AML-193 (cell line): ENCODE measurements around the gene SH3PXD2A.
"Not testable (repeated sequence)": the region's sequence is repeated elsewhere in the genome, so short reads cannot be mapped to it uniquely, and the experiment has no call there.

Experiments
- DNase-seq, 2 experiments: peaks; one replicate each; lab custom pipeline; 2025; lab: John Stamatoyannopoulos, UW

SH3PXD2A gene

DNA sequence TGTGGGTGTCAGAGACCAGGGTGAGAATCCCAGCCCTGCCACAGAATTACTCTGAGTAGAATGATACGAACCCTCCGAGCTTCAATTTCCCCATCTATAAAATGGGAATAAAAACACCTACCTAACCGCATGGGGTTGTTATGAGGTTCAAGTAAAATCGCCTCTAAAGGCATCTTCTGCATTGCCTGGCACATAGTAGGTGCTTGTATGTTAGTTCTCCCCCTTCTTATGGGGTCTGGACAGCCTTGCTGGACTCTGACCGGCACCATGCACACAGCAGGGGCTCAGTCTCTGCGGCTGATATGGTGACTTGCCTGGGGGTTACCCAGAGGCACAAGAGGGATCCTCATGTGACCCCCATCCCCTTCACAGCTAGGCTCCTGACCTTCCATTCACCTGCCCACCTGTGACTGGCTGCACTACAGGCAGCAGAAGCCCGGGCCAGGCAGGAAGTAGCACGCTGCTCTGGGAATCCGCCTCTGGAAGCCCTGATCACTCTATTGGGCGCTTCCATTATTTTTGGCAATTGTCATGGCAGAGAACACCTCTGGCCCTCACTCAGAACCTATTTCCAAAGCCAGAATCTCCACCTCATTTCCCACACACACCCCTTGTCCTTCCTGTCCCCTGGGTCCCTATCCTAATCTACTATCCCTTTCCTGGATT lies 6.0 kb downstream of the SH3PXD2A start:
- DNase-seq, result no peak

GRCh38 chr10:103847909-103848468 lies 7.4 kb downstream of the SH3PXD2A start:
- no peak for DNase-seq

- no peak for DNase-seq
Measured at GRCh38 chr10:103847346-103847745, 8.0 kb downstream of the SH3PXD2A start.

DNA sequence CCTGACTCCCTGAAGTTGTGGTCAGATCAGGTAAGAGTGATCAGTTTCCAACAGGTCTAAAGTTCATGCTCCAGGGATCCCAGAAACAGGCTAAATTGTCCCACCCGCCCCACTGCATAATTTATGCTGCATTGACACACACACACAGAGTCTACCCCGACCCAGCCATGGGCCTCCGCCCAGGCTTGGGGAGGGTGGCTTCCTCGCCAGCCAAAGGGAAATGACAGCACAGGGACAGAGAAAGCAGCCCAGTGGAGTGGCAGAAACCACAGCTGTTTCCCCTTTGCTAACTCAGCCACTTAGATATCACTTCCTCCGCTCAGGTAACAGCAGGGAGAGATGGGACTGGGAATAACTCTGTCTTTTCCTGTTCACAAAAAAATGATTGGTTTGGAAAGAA lies 9.4 kb downstream of the SH3PXD2A start:
- peak; percentile 53 to 64 for DNase-seq

DNA sequence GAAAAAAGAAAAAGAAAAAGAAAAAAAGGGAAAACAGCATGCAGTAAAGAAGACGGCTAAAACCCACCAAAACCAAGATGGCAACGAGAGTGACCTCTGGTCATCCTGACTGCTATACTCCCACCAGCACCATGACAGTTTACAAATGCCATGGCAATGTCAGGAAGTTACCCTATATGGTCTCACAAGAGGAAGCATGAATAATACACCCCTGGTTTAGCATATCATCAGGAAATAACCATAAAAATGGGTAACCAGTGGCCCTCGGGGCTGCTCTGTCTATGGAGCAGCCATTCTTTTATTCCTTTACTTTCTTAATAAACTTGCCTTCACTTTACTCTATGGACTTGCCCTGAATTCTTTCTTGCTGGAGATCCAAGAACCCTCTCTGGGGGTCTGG lies 10.0 kb downstream of the SH3PXD2A start:
- DNase-seq, result not testable (repeated sequence)

- no peak for DNase-seq
Measured at GRCh38 chr10:103843854-103844570, 11.4 kb downstream of the SH3PXD2A start.

DNA sequence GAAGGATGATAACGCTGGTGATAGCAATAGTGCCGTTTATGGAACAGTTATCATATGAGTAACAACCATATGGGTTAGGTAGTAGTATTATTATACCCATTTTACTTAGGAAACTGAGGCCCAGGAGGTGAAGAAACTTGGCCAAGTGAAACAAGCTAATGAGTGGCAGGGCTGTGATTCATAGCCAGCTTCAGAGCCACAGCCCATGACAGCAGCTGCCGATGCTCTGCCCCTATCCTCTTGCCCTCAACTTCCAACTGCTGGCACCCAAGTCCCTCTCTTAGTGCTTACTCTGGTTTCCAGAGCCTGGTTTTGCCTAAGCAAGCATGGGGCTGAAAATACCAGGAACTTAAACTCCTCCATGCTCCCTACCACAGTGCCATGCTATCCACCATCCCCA lies 12.3 kb downstream of the SH3PXD2A start:
- no peak for DNase-seq

- no peak for DNase-seq
Measured at GRCh38 chr10:103842605-103843004, 12.8 kb downstream of the SH3PXD2A start.

DNA sequence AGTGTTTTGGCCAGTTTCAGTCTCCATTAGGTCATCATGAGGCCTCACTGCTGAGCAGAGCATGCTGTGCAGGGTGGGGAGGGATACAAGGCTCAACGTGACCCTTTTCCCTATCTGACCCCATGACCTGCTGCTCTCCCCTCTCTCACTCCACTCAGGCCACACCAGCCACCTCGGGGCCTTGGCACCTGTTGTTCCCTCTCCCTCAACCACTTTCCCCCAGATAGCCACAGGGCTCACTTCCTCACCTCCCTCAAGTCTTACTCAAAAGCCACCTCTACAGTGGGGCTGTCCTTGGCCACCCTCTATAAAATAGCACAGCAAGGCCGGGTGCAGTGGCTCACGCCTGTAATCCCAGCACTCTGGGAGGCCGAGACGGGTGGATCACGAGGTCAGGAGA lies 13.9 kb downstream of the SH3PXD2A start:
- no peak for DNase-seq

DNA sequence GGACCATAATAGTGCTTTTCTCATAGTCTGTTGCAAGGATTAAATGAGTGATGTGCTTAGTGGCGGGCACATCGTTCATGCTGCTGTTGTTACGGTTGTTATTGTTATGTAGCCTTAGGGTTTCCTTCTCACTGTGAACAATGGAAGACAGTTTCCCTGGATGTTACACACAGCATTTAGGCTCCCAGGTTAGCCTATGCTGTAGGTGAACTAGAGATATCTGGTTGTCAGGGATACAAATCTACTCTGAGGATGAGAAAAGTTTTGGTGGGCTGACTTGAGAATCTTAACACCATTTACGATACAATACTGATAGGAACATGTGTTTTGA lies 14.7 kb downstream of the SH3PXD2A start:
- no peak for DNase-seq

- DNase-seq, result no peak
Measured at GRCh38 chr10:103839872-103840739, 15.3 kb downstream of the SH3PXD2A start.

DNA sequence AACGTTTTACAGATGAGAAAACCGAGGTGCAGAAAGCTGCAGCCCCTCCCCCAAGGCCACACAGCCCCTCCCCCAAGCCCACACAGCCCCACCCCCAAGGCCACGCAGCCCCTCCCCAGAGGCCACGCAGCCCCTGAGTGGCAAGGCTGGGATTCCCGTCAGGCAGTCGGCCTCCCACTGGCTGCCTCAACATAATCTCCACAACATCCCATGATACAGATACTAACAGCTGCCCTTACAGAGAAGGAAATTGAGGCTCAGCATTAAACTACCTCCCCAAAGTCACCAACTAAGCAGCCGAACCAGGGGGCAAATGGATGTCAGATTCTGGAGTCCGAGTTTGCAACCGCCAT lies 15.9 kb downstream of the SH3PXD2A start:
- no peak for DNase-seq

DNA sequence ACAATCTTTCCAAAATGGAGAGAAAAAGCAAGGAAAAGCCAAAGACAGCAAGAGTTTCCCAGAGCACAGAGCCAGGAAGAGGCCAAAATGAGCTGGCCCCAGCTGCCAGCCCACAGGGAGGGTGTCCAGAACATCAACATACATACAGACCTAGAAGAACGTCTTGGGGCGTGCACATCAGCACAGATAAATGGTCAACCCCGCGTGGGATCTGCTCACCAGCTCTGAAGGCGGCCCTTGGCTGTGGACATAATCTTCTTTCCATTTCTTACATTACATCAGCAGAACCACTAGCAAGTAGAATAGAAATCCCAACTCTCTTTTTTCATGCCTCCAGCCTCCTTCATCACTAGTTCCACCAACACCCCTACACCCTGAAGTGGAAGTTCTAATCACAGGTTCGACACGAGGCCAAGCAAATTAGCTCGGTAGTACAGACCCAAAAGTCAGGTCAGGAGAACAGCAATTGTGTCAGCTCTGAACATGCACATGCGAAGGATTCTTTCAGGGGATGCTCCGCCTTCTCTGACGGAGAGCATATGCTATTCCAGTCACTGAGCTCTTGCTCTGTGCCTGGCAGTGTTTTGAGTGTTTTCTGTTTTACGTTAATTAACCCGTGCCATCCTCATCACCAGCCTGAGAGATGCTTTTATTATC lies 16.4 kb downstream of the SH3PXD2A start:
- no peak for DNase-seq

DNA sequence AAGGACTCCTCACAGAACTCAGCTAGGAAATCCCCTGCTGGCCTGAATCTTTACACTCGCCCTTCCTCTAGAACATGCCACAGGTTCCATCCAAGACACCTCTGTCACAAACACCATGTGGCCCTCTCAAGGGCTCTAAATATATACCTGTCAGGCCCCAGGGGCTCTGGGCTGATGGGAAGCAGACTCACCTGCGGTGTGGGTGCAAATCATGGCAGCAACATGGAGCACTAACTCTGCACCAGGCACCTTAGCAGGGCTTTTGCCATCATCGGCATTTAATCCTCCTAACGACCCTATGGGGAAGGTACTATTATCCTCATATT lies 17.3 kb downstream of the SH3PXD2A start:
- no peak for DNase-seq

- no peak for DNase-seq
Measured at GRCh38 chr10:103837370-103838069, 17.9 kb downstream of the SH3PXD2A start.

DNA sequence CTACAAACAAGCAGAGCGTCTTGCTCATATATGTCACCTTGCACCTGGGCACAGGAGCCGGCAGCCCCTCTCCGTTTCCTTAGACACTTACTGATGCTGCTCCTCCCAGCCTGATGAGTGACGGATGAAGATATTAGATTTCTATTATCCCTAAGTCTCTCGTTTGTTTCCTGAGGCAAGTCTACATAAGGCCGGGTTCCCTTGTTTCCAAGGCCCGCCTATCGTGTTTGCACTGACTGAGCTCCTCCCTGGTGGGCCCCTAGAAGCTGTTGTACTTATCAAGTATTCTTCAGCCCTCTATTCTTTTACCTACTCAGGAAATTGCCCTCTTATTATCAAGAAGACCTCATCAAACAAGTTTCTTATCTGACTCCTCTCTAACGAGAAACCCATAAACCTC lies 18.5 kb downstream of the SH3PXD2A start:
- DNase-seq, result no peak

DNA sequence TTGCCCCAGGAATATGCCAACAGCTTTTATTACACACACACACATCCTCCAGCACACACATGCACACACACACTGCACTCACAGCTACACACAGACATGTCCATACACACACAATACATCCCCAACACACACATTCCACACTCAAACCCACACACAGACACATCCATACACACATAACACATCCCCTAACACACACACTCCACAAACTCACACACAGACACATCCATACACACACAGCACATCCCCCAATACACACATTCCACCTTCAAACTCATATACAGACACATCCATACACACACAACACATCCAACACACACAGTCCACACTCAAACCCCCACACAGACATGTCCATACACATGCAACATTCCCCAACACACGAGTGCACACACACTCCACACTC lies 19.1 kb downstream of the SH3PXD2A start:
- DNase-seq, result no peak

GRCh38 chr10:103835096-103836050 lies 20.0 kb downstream of the SH3PXD2A start:
- DNase-seq, result no peak

GRCh38 chr10:103834436-103835095 lies 20.8 kb downstream of the SH3PXD2A start:
- DNase-seq, result no peak
